GM21825 (cell line): ENCODE data around the gene SPSB1.

Source experiments
- ATAC-seq: cut with Tn5 transposase; IDR thresholded peaks from one replicate; pipeline ENCODE4 v1.9.1; 2021; ENCODE audit warnings: mild to moderate bottlenecking, moderate library complexity; ENCODE audit not compliant: unreplicated experiment

SPSB1 gene

DNA sequence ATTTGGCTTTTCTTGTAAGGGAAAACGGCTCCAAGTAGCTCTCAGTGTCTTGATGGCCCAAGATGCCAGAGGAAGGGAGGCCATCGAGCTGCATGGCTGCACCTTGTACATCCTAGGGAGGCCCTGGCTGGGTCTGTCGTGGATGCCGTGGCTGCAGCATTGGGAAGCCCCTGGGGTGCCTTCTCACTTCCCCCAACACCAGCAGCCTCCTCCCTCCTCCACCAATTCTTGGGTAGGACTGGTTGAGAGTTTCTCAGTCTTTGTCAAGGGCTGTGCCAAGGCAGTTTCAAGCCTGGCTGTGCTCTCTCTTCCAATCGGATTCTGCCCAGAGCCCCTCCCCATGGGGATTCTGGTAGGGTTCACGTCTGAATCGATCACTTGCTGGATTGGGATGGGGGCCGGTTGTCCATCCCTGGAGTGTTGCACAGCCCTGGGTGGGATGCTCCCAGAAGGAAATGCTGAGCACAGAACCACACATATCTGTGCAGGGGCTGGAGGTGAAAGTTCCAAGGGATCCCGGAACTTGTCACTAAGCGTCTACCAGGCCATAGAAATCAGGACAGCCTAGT, 14.0 kb upstream of the SPSB1 start:
- no peak for ATAC-seq

DNA sequence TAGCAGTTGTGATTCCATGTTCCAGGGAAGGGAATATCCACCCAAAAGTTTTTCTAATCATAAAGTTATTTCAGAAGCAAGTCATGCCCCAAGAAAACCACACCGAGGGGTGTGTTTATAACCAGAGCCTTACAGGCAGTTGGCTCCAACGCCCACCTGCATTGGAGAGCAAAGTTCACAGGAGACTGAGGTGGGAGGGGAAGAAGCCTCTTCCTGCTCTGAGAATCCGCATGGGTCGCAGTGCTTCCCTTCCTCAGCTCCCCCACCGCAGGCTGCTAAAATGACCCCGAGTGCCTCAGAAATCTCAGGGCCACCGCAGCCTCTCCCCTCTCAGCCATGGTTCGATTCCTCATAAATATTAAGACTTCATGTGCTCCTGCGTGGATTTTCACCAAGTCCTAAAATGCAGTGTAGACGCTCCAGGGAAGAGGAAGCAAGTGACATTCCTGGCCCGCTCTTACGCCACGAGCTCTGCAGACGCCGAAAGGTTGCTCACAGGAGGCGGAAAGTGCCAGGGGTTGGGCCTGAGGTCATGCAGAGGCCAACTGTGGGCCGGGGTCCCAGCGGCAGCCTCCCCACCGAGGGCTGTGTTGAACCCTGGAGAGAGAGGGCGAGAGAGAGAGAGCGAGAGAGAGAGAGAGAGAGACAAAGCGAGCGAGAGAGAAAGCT, 13.4 kb upstream of the SPSB1 start:
- no peak for ATAC-seq

DNA sequence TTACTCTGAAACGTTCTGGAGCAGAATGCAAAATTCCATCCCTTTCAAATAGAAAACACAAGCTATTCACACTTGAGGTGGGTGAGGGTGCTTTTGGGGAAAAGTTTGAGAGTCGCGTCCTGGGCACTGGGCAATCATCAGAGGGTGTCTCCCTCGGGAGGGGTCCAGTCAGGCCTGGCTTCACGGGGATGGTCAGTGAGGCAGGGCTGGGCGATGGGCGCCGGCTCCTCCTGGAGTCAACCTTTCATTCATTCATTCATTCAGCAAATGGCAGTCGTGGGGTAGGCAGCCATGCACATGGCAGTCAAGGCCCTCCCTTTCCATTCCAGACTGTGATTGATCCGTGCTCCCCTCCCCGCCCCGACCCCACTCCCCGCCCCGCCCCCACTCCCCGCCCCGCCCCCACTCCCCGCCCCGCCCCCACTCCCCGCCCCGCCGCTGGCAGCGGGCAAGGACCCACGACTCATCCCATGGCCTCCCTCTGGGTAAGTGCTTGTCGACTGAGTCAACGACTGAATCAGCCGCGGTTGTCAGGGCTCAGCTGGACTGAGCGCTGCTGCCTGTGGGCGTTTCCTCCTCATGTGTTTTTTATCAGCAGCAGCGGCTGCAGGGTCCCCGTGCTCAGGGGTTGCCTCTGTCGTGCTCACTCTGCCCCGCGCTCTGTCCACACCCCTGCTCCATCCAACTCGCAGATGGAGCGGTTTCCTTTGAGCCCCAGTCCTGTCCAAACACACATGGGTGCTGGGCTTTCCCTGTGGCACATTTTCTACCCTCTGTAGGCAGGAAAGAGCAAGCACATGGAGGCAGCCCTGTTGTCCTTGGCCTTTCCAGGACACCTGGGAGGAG, 12.5 kb upstream of the SPSB1 start:
- no peak for ATAC-seq

DNA sequence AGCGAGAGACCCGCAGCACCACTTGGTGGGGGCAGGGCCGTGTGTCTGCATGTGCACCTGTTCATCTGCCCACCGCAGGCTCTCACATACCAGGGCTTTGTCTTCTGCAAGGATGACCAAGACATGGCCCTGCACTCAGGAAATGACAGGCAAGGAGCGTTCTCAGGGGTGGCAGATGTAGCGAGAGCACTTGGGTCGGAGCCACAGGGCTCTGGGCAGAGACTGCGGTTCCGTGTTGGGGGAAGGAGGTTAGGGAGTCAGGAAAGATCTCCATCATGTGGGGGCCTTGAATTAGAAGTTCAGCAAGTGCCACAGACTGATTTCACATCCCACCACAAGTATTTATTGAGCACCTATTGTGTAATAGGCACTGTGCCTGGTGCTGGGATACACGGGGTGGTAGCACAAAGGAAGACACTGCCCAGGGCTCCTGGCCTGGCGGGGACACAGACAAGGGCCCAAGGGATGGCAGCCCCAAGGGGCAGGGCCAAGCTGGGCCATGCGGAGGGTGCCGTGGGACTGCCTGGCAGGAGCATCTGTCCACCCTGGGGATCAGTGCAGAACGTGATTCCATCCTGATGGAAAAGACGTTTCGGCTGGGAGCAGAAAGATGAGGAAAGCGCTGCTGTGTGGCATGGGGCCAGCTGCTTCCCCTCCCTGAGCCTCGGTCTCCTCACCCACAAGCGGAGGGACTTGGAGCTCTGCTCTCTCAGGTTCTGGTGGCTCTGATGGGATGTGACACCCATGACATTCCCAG, 11.4 kb upstream of the SPSB1 start:
- no peak for ATAC-seq

DNA sequence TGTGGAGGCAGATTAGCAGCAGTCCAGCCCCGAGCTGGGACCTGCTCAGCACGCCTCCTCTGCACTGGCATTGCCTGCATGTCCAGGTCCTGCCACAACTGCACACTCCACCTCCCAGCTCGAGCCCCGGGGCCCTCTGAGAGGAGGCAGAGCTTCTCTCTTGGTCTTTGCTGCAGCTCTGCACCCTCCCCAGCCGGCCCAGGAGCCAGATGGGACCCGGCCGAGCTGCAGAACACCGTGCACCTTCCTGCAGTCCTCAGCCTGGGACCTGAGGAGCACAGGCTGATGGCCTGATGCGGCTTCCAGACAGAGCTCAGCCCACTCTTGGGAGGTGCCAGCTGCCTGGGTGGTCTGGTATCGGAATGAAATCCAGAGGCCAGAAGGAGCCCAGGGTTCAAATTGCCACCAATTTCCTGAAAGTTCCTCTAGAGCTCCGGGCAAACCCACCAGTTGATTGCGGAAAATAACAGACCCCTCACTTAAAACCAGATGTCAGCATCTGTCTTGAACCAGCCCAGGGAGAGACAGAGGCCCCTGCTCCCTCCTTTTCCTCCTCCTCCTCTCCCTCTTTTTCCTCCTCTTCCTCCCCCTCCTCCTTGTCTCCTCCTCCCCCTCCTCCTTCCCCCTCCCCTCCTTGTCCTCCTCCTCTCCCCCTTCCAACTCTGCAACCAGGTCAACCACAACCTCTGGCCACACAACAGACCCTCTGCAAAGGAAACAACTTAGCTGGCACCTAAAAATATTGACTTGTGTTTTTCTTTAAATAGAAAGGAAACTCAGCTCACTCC, 10.6 kb upstream of the SPSB1 start:
- no peak for ATAC-seq

DNA sequence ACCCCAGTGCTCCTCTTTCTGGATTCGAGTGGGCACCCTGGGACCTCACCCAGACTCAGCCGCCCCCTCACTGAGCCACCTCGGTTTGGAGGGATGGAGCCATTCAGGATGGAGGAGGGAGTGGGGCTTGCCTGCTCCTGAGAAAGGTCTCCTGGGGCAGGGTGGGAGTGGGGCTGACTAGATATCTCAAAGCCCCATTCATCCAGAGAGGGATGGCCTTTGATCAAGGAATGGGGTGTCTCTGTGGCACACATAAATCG, 10.1 kb upstream of the SPSB1 start:
- ATAC-seq: no peak

DNA sequence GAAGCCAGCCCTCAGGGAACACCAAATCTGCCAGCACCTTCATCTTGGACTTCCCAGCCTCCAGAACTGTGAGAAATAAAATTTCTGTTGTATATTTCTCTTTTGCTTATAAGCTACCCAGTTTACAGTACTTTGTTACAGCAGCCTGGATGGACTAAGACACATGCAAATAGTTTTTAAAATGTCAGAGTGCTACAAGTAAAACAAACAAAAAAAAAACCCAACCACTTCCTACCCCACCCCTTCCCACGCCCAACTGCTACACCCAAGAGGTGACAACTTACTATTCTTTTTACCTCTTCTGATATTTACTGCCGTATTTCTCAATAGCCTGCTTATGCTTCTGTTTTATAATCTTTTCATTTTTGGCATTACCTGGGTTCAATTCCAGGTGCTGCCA, 8.6 kb upstream of the SPSB1 start:
- ATAC-seq: no peak

DNA sequence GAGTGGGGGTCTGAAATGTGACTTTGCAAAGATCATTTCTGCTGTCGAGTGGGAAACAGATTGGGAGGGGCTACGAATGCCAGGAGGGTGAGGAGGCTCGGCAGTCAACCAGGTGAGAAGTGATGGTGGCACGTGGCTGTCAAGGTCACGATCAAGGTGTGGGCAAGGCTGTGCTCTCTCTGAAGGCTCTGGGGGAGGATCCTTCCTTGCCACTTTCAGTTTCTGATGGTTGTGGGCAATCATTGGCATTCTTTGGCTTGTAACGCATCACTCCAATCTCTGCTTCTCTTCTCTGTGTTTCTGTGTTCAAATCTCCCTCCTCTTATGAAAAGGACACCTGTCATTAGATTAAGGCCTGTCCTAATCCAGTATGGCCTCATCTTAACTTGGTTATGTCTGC, 6.1 kb upstream of the SPSB1 start:
- ATAC-seq: no peak

DNA sequence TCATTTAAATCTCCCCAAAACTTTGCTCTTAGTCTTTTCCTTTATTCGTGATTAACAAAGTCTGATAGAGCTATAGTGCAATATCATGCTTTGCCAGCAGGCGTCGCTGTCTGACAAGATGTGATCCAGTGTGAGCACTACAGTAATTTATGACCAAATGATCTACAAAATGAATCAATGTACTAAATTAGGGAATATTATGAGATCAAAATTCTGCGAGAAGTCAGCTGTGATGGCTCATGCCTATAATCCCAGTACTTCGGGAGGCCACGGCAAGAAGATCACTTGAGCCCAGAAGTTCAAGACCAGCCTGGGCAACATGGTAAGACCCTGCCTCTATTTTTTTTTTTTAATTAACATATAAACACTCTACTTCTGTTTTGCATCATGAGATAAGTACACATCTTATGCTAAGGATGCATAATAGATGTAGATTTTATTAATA, 3.6 kb upstream of the SPSB1 start:
- no peak for ATAC-seq

DNA sequence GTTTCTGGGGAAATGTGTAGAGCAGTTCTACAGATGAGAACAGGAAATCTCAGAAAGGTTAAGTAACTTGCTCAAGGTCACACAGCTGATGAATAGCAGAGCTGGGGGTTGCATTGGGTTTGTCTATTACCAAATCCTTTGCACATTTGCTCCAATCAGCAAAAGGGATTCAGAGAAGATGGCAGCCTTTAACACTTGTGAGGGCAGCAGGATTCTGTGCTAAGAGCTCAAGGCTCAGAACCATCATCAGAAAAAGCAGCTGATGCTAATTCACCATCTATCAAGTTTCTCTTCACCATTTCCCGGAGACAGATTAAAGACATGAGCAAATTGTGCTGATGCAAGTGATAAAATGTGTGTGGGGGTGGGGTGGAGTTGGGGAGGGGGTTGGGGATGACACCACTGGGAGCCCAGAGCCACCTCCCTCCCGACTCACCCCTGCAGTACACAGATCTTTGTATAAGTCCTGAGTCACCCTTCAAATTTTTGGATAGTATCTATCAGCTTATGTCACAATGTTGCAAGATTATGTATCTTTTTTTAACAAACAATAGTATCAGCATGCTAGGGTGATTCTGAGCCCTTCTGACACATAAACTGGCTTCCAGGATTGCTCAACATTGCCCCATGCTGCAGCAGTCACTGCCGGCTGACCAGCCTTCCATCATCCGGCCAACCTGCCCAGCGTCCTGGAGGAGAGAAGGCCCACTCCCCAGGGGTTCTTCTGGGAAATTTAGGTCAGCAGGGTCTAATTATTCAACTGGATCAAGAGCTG, 2.8 kb upstream of the SPSB1 start:
- no peak for ATAC-seq

DNA sequence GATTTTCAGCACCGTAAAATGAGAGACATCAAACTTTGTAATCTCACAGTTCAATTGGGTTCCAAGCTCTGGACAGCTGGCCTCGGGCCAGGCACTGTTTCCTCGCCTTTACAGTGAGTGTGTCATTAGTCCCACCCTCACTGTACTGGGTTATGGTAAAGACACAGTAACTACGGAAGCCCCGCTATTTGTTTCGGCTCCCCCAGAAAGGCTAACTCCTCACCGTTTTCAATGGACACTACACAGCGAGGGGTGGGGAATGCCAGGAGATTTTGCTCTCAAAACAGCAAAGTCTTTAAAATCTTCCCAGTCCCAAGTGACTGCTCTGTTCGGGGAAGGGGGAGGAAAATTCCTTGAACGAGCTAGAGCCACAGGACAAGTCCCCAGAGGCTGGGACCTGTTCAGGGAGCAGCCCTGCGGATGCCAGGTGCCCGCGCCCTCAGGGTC, 757 bp upstream of the SPSB1 start:
- ATAC-seq: no peak

DNA sequence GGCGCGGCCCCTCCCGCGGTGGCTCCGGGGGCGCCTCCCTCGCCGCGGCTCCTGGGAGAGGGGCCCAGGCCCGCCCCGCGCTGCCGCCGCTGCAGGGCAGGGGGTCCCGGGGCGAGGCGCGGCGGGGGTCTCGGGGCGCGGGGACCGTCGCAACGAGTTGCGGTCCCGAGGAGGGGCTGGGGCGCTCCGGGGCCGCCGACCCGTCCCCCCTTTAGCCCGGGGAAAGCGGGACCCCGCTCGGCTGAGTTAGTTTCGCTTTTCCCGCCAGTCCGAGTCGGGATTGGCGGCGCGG, 493 bp downstream of the SPSB1 start:
- no peak for ATAC-seq

DNA sequence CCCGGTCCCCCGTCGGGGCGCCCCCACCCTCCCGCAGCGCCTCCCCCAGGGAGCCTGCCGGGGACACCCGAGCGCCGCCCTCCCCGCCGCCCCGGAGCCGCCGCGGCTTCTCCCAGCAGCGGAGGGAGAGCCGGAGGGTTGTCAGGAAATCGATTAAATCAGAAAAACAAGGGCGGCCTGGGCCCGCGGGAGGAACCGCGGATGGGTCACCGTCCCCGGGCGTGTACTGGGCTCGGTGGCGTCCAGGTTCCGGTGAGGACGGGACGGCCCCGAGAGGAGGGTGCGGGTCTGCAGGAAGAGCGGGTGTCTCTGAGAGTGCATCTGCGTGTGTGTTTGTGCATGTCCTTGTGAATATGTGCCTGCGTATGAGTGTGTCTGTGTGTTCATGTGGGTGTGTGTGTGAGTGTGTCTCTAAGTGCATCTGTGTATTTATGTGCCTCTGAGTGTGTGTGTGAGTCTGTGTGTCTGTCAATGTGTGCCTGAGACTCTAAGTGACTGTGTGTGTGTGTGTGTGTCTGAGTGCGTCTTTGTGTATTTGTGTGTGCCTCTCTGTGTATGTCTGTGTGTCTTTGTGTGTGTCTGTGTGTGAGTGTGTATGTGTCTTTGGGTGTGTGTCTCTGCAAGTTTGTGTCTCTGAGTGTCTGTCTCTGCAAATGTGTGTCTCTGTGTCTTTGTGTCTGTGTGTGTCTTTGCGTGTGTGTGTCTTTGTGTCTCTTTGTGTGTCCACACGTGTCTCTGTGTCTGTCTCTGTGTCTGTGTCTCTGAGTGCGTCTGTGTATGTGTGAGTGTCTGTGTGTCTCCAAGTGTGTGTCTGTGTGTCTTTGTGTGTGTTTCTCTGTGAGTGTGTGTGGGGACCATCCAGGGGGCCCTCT, 1.1 kb downstream of the SPSB1 start:
- no peak for ATAC-seq

DNA sequence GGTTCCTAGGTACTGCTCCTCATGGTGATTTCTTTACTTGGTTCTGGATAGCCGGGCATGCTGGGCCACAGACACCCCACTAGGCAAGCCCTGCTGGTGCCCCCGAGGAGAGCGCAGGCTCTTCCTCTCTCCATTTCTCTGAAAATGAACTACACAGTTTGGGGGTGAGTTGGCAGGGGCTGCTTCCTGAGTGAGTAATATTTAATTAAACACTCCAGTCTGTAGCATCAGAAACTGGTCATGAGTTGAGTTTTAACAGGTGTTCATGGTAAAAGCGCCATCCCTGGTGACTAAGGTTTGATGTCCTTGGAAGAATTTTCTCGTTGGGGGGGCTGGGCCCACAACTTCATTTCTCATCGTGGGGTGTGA, 1.7 kb downstream of the SPSB1 start:
- ATAC-seq: no peak

DNA sequence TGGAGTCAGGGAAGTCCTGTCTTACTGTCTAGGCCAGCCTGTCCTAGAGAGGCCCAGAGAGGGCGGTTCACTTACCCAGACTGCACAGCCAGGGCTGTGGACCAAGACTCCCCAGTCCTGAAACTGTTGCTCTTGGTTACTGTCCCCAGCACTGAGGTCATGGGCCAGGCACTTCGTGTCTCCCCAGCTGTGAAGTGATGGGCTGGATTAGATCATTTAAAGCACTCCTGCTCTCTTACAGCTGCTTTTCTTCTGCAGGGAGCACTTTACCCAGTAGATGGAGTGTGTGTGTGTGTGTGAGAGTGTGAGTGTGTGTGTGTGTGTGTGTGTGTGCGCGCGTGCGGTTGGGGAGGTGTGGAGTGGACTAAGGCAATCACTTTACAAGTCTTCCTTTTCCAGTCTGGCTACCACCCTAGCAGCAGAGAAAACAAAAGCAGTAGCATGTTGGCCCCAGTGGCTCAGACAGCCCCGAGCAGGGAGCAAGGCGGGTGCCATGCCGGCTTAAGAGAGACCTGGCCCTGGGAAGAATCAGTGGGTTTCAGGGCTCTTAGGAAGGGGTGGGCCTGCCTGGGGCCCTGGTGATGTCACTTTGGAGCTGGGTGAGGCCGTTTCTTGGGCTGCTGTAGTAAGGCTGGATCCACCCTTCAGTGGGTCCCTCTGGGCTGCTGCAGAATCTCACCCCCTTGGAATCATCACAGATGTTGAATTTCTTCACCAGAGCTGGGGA, 2.4 kb downstream of the SPSB1 start:
- no peak for ATAC-seq

DNA sequence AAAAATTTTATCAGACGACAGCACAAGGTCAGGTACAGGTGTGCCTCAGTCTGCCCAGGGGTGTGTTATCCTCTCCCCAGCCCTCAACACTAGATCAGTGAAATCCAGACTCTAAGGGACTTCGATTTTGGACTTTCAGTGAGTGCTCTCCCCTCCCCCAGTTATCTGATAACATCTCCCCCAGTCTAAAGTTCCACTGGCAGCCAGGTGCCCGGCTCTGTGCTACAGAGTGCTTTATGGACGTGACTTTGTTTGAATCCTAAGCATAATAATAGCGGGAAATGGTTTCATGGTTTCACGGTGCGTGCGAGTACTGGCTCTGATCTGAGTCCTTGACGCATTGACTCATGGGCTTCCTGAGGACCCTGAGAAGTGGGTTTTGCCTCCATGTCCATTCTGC, 3.2 kb downstream of the SPSB1 start:
- ATAC-seq: no peak

DNA sequence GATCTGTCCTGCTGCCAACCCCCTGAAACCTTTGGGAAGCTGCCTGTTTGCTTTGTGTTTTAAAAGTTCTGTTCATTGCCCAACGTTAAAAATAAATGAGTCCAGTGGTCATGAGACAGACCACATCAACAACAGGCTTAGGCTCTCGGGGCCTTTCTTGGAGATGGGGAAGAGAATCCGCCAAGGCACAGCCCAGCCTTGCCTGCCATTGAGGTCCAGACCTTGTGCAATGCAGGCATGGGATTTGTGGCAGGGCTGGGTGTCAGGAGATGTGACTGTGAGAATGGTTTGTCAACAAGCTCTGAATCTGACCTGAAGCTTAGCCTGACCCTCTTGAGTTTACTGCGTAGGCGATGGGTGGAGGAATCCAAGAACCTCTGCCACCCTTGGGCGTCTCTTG, 4.2 kb downstream of the SPSB1 start:
- ATAC-seq: no peak

DNA sequence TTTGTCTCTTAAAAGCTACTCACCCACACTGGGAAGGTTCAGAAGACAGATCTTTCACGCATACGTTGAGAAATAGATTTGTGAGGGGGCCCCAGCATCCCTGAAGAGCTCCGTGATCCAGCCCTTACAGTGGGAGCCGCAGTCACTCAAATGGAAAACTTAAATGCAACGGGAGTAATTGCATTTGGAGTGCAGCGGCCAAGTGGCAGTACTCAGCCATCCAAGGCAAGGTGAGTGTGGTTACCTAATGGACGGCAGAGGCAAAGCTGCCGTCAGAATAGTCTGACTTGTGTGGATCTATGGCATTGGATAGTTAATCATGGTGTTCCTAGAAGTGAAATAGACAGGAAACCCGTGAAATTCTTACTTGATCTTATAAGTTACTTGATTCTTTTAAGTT, 5.1 kb downstream of the SPSB1 start:
- ATAC-seq: no peak

DNA sequence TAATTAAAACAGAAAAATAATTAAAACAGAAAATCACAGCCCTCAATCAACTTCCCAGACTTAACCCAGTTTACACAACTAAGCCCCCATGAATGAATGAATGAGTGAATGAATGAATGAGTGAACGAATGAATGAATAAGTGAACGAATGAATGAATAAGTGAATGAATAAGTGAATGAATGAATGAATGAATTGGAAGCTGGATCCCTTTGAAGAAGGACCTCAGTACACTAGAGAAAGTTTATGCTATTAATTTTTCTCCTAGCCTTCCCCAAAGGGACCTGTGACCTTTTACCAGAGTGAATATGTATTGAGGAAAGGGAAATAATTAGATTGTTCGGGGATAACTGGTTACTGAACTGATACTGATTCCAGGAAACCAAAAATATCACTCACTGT, 5.6 kb downstream of the SPSB1 start:
- ATAC-seq: no peak
